Measurements from ENCODE around the gene CLDN10.

DNA sequence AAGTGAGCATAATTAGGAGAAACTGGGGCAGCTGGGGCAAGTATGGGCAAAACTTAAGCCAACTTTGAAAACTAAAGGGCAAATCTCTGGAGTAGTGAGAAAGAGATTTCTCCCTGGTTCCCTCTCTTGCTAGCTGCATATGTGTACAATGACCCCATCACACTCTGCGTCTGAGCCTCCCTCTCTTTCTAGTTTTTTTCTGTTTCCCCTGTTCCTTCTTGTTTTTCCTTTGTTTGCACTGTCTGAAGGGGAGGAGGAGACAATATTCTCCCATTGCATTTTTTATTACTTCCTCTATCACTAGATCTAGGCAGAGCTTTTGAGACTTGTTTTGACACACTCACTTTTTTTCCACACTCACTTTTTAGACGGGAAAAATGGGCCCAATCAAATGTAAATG lies 11.2 kb upstream of the CLDN10 start:
- TF ChIP-seq, protein P1, sequence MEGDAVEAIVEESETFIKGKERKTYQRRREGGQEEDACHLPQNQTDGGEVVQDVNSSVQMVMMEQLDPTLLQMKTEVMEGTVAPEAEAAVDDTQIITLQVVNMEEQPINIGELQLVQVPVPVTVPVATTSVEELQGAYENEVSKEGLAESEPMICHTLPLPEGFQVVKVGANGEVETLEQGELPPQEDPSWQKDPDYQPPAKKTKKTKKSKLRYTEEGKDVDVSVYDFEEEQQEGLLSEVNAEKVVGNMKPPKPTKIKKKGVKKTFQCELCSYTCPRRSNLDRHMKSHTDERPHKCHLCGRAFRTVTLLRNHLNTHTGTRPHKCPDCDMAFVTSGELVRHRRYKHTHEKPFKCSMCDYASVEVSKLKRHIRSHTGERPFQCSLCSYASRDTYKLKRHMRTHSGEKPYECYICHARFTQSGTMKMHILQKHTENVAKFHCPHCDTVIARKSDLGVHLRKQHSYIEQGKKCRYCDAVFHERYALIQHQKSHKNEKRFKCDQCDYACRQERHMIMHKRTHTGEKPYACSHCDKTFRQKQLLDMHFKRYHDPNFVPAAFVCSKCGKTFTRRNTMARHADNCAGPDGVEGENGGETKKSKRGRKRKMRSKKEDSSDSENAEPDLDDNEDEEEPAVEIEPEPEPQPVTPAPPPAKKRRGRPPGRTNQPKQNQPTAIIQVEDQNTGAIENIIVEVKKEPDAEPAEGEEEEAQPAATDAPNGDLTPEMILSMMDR (IDR thresholded peaks at IDR 0.05), result no peak
- no peak for TF ChIP-seq POLR2AphosphoS5 (IDR thresholded peaks at IDR 0.05)

Data from gastroesophageal sphincter (tissue), 3 donors.